ENCODE data around the gene TRMT61A.
"Not testable (repeated sequence)": the region's sequence is repeated elsewhere in the genome, so short reads cannot be mapped to it uniquely, and the experiment has no call there.

TRMT61A gene

GRCh38 chr14:103523575-103523954 lies 5.4 kb upstream of the TRMT61A start:
- DNase-seq: no peak

GRCh38 chr14:103524002-103524935 lies 4.7 kb upstream of the TRMT61A start:
- DNase-seq: no peak

GRCh38 chr14:103525430-103526246 lies 3.4 kb upstream of the TRMT61A start:
- DNase-seq: not testable (repeated sequence)

GRCh38 chr14:103526247-103526913 lies 2.6 kb upstream of the TRMT61A start:
- DNase-seq: no peak

- no peak for DNase-seq
Measured at GRCh38 chr14:103526914-103527248, 2.1 kb upstream of the TRMT61A start.

- no peak for DNase-seq
Measured at GRCh38 chr14:103527408-103528145, 1.4 kb upstream of the TRMT61A start.

GRCh38 chr14:103528146-103528586 lies 830 bp upstream of the TRMT61A start:
- peak; percentile 55 for DNase-seq

GRCh38 chr14:103529383-103530365 lies 678 bp downstream of the TRMT61A start:
- no peak for DNase-seq

GRCh38 chr14:103530390-103530789 lies 1.4 kb downstream of the TRMT61A start:
- no peak for DNase-seq

GRCh38 chr14:103530831-103531230 lies 1.8 kb downstream of the TRMT61A start:
- no peak for DNase-seq

GRCh38 chr14:103531421-103532215 lies 2.6 kb downstream of the TRMT61A start:
- no peak for DNase-seq

- DNase-seq: no peak
Measured at GRCh38 chr14:103532216-103533136, 3.5 kb downstream of the TRMT61A start.

GRCh38 chr14:103533137-103533998 lies 4.4 kb downstream of the TRMT61A start:
- DNase-seq: peak; percentile 16

- DNase-seq: peak; percentile 90
Measured at GRCh38 chr14:103533999-103534575, 5.1 kb downstream of the TRMT61A start.

GRCh38 chr14:103534576-103535061 lies 5.6 kb downstream of the TRMT61A start:
- peak; percentile 25 for DNase-seq

- DNase-seq: no peak
Measured at GRCh38 chr14:103535081-103535890, 6.3 kb downstream of the TRMT61A start.
